PC-9 (cell line): ENCODE measurements around the gene TRPC4.

ENCODE experiments used
- CTCF ChIP-seq: fragments of 200-600 bp; sonication (generic); conservative IDR thresholded peaks from 2 replicates; pipeline ENCODE4 v1.6.1; 2017; ENCODE audit warnings: mixed run types, antibody characterized with exemption, mild to moderate bottlenecking, moderate library complexity
- EZH2 ChIP-seq: fragments of 200-600 bp; sonication (generic); IDR thresholded peaks from 2 replicates; pipeline ENCODE4 v1.8.0; 2017; ENCODE audit warnings: antibody characterized with exemption, low read depth

GRCh38 chr13:37686501-37686900 is 183.1 kb downstream of the TRPC4 start:
- TF ChIP-seq CTCF: no peak
- TF ChIP-seq EZH2: no peak
